RWPE2 (cell line): ENCODE measurements around the gene SIGLEC12.

Experiments
- ATAC-seq: fragments of 200-7000 bp; cut with Tn5 transposase; 3 replicates; pipeline ENCODE4 v1.9.1; 2021; ENCODE audit warnings: low read depth
- DNase-seq: peaks from one replicate; pipeline ENCODE4 v3.0.0-alpha.2; 2020; ENCODE audit warnings: low spot score
- H3K27ac ChIP-seq: fragments of 450-650 bp; 2 replicates; pipeline ENCODE4 v1.5.1; 2017; ENCODE audit warnings: mild to moderate bottlenecking; ENCODE audit not compliant: poor library complexity, severe bottlenecking
- H3K27me3 ChIP-seq: fragments of 250-450 bp; sonication (Bioruptor Pico); 2 replicates; pipeline ENCODE4 v1.5.1; 2021; ENCODE audit warnings: mild to moderate bottlenecking, moderate library complexity; ENCODE audit not compliant: insufficient read depth, poor library complexity, severe bottlenecking
- H3K36me3 ChIP-seq: fragments of 250-450 bp; sonication (Bioruptor Pico); 2 replicates; pipeline ENCODE4 v1.5.1; 2020; ENCODE audit warnings: low read depth, mild to moderate bottlenecking, moderate library complexity
- H3K4me1 ChIP-seq: fragments of 250-450 bp; sonication (Bioruptor Pico); 2 replicates; pipeline ENCODE4 v1.5.1; 2021; ENCODE audit warnings: mild to moderate bottlenecking, moderate library complexity; ENCODE audit not compliant: insufficient read depth, poor library complexity, severe bottlenecking
- H3K4me3 ChIP-seq: fragments of 250-450 bp; sonication (Bioruptor Pico); 2 replicates; pipeline ENCODE4 v1.5.1; 2021; ENCODE audit warnings: mild to moderate bottlenecking, moderate library complexity; ENCODE audit not compliant: severe bottlenecking
- H3K9me3 ChIP-seq: fragments of 250-450 bp; sonication (Bioruptor Pico); 2 replicates; pipeline ENCODE4 v1.5.1; 2021; ENCODE audit warnings: mild to moderate bottlenecking, moderate library complexity; ENCODE audit not compliant: severe bottlenecking
- CTCF ChIP-seq: fragments of 450-650 bp; IDR thresholded peaks from one replicate; pipeline ENCODE4 v1.5.1; 2017; ENCODE audit warnings: mild to moderate bottlenecking, moderate library complexity; ENCODE audit not compliant: poor library complexity, severe bottlenecking

SIGLEC12 gene

GRCh38 chr19:51462276-51462675 lies 39.3 kb downstream of the SIGLEC12 start:
- Histone ChIP-seq H3K9me3 (no peaks in the 10 kb centered on the region), H3K4me3 (no peak overlapping the region), H3K27ac (no peak overlapping the region), H3K27me3 (peaks cover 20% of the 10 kb centered on the region), H3K36me3 (no peaks in the 10 kb centered on the region), H3K4me1 (no peaks in the 10 kb centered on the region)
- DNase-seq = no peak
- TF ChIP-seq CTCF = no peak
- ATAC-seq = no peak

GRCh38 chr19:51461723-51462161 lies 39.9 kb downstream of the SIGLEC12 start:
- H3K36me3 ChIP-seq = no peaks in the 10 kb centered on the region
- no peaks in the 10 kb centered on the region for H3K4me1 ChIP-seq
- peaks cover 18% of the 10 kb centered on the region for H3K27me3 ChIP-seq
- H3K9me3 ChIP-seq = no peaks in the 10 kb centered on the region
- no peak overlapping the region for H3K4me3 ChIP-seq
- ATAC-seq = no peak
- H3K27ac ChIP-seq = no peak overlapping the region
- no peak for TF ChIP-seq CTCF
- DNase-seq = no peak

- Histone ChIP-seq H3K27me3 (peaks cover 6% of the 10 kb centered on the region), H3K4me3 (no peak overlapping the region), H3K27ac (no peak overlapping the region), H3K4me1 (no peaks in the 10 kb centered on the region), H3K9me3 (no peaks in the 10 kb centered on the region), H3K36me3 (no peaks in the 10 kb centered on the region)
- no peak for TF ChIP-seq CTCF
- ATAC-seq = no peak
- no peak for DNase-seq
Measured at GRCh38 chr19:51460164-51460992, 41.2 kb downstream of the SIGLEC12 start.

GRCh38 chr19:51458899-51459505 lies 42.6 kb downstream of the SIGLEC12 start:
- H3K9me3 ChIP-seq = no peaks in the 10 kb centered on the region
- no peak for TF ChIP-seq CTCF
- DNase-seq (no peak), ATAC-seq (no peak)
- H3K27ac ChIP-seq = no peak overlapping the region
- H3K36me3 ChIP-seq = no peaks in the 10 kb centered on the region
- H3K27me3 ChIP-seq = no peaks in the 10 kb centered on the region
- H3K4me1 ChIP-seq = no peaks in the 10 kb centered on the region
- no peak overlapping the region for H3K4me3 ChIP-seq
